Activated T-helper 17 cell treated with anti-CD3 and anti-CD28 coated beads, Interleukin-2, amount 50 U/mL, for 72 hours (primary cell): Measurements from ENCODE around the gene PPM1N. TPM values are rescaled to one million over a fixed set of nuclear protein-coding genes. Genes with fewer than 3 reads are reported as not detected.

Experiments used
- ATAC-seq: fragments of 150-1000 bp; cut with Tn5 transposase; replicated peaks from 2 replicates; pipeline ENCODE4 v1.10.0; 2021; ENCODE audit warnings: mild to moderate bottlenecking, moderate library complexity
- H3K27ac Mint-ChIP-seq: one replicate; pipeline ENCODE4 v1.8.0; 2022; ENCODE audit warnings: mixed read lengths
- H3K27me3 Mint-ChIP-seq: one replicate; pipeline ENCODE4 v1.8.0; 2022; ENCODE audit warnings: mixed read lengths
- H3K36me3 Mint-ChIP-seq: one replicate; pipeline ENCODE4 v1.8.0; 2022; ENCODE audit warnings: low read depth, mild to moderate bottlenecking, mixed read lengths
- H3K4me1 Mint-ChIP-seq: one replicate; pipeline ENCODE4 v1.8.0; 2022; ENCODE audit warnings: mixed read lengths
- H3K4me3 Mint-ChIP-seq: one replicate; pipeline ENCODE4 v1.8.0; 2022; ENCODE audit warnings: mild to moderate bottlenecking, mixed read lengths
- H3K9me3 Mint-ChIP-seq: one replicate; pipeline ENCODE4 v1.8.0; 2022; ENCODE audit warnings: mixed read lengths
- total RNA-seq, 2 donors: library from RNA; stranded (reverse); gene quantifications; one replicate each; pipeline ENCODE4 v1.2.3, GENCODE V29; 2022

Gene PPM1N
- total RNA-seq, 2 donors from 2014 or later = 4.3 to 5.2 TPM

- H3K27me3 Mint-ChIP-seq = no peaks in the 10 kb centered on the region
- H3K27ac Mint-ChIP-seq = no peak overlapping the region
- H3K36me3 Mint-ChIP-seq = peaks cover 96% of the 10 kb centered on the region
- H3K9me3 Mint-ChIP-seq = no peaks in the 10 kb centered on the region
- no peak for ATAC-seq
- H3K4me3 Mint-ChIP-seq = no peak overlapping the region
- H3K4me1 Mint-ChIP-seq = peaks cover 15% of the 10 kb centered on the region
These were observed 19.0 kb downstream of the PPM1N start for GRCh38 chr19:45517238-45517637.

- Mint-ChIP-seq H3K36me3 (peaks cover 92% of the 10 kb centered on the region), H3K27ac (no peak overlapping the region), H3K9me3 (no peaks in the 10 kb centered on the region), H3K4me1 (peaks cover 15% of the 10 kb centered on the region), H3K4me3 (no peak overlapping the region), H3K27me3 (no peaks in the 10 kb centered on the region)
- no peak for ATAC-seq
These were observed 19.6 kb downstream of the PPM1N start for GRCh38 chr19:45517641-45518468.

- no peak overlapping the region for H3K27ac Mint-ChIP-seq
- H3K4me1 Mint-ChIP-seq = peaks cover 17% of the 10 kb centered on the region
- peaks cover 92% of the 10 kb centered on the region for H3K36me3 Mint-ChIP-seq
- no peaks in the 10 kb centered on the region for H3K9me3 Mint-ChIP-seq
- ATAC-seq = no peak
- no peak overlapping the region for H3K4me3 Mint-ChIP-seq
- no peaks in the 10 kb centered on the region for H3K27me3 Mint-ChIP-seq
These were observed 20.2 kb downstream of the PPM1N start for GRCh38 chr19:45518469-45518826.

GRCh38 chr19:45522010-45522941 lies 24.0 kb downstream of the PPM1N start:
- Mint-ChIP-seq H3K27ac (no peak overlapping the region), H3K36me3 (peaks cover 96% of the 10 kb centered on the region)
- ATAC-seq = no peak

GRCh38 chr19:45523642-45524256 lies 25.5 kb downstream of the PPM1N start:
- ATAC-seq = peak; percentile 92
- Mint-ChIP-seq H3K4me3 (no peak overlapping the region), H3K36me3 (peaks cover 95% of the 10 kb centered on the region), H3K27me3 (no peaks in the 10 kb centered on the region), H3K9me3 (no peaks in the 10 kb centered on the region), H3K4me1 (peaks cover 19% of the 10 kb centered on the region), H3K27ac (peak overlapping the region; percentile 80)

More at GRCh38 chr19:45522010-45522941, 24.0 kb downstream of the PPM1N start:
- H3K9me3 Mint-ChIP-seq = no peaks in the 10 kb centered on the region
- no peaks in the 10 kb centered on the region for H3K27me3 Mint-ChIP-seq
- no peak overlapping the region for H3K4me3 Mint-ChIP-seq
- peaks cover 6% of the 10 kb centered on the region for H3K4me1 Mint-ChIP-seq

- Mint-ChIP-seq H3K27me3 (no peaks in the 10 kb centered on the region), H3K4me3 (no peak overlapping the region), H3K27ac (no peak overlapping the region), H3K4me1 (peaks cover 19% of the 10 kb centered on the region), H3K36me3 (peaks cover 86% of the 10 kb centered on the region), H3K9me3 (no peaks in the 10 kb centered on the region)
- ATAC-seq = no peak
These were observed 26.4 kb downstream of the PPM1N start for GRCh38 chr19:45524575-45525129.

- Mint-ChIP-seq H3K36me3 (peaks cover 71% of the 10 kb centered on the region), H3K27ac (no peak overlapping the region), H3K27me3 (no peaks in the 10 kb centered on the region), H3K4me3 (no peak overlapping the region), H3K9me3 (no peaks in the 10 kb centered on the region), H3K4me1 (peaks cover 19% of the 10 kb centered on the region)
- no peak for ATAC-seq
These were observed 27.9 kb downstream of the PPM1N start for GRCh38 chr19:45526143-45526542.

GRCh38 chr19:45526971-45527370 lies 28.7 kb downstream of the PPM1N start:
- H3K4me3 Mint-ChIP-seq = no peak overlapping the region
- peaks cover 19% of the 10 kb centered on the region for H3K4me1 Mint-ChIP-seq
- peaks cover 4% of the 10 kb centered on the region for H3K9me3 Mint-ChIP-seq
- ATAC-seq = no peak
- no peaks in the 10 kb centered on the region for H3K27me3 Mint-ChIP-seq
- peaks cover 63% of the 10 kb centered on the region for H3K36me3 Mint-ChIP-seq
- no peak overlapping the region for H3K27ac Mint-ChIP-seq

- Mint-ChIP-seq H3K36me3 (peaks cover 59% of the 10 kb centered on the region), H3K27me3 (no peaks in the 10 kb centered on the region), H3K27ac (peak overlapping the region; percentile 34), H3K9me3 (peaks cover 4% of the 10 kb centered on the region), H3K4me1 (peaks cover 19% of the 10 kb centered on the region), H3K4me3 (peak overlapping the region; percentile 9)
- no peak for ATAC-seq
These were observed 29.5 kb downstream of the PPM1N start for GRCh38 chr19:45527731-45528130.

GRCh38 chr19:45528149-45528743 lies 30.0 kb downstream of the PPM1N start:
- H3K36me3 Mint-ChIP-seq = peaks cover 54% of the 10 kb centered on the region
- H3K4me1 Mint-ChIP-seq = peaks cover 19% of the 10 kb centered on the region
- no peaks in the 10 kb centered on the region for H3K27me3 Mint-ChIP-seq
- no peak for ATAC-seq
- peaks cover 4% of the 10 kb centered on the region for H3K9me3 Mint-ChIP-seq
- H3K27ac Mint-ChIP-seq = peak overlapping the region; percentile 34
- peak overlapping the region; percentile 9 for H3K4me3 Mint-ChIP-seq

GRCh38 chr19:45528744-45529419 lies 30.6 kb downstream of the PPM1N start:
- ATAC-seq = peak; percentile 33
- Mint-ChIP-seq H3K27me3 (no peaks in the 10 kb centered on the region), H3K4me1 (peaks cover 13% of the 10 kb centered on the region), H3K36me3 (peaks cover 48% of the 10 kb centered on the region), H3K27ac (no peak overlapping the region), H3K4me3 (peak overlapping the region; percentile 9), H3K9me3 (peaks cover 4% of the 10 kb centered on the region)

GRCh38 chr19:45529420-45529785 lies 31.2 kb downstream of the PPM1N start:
- Mint-ChIP-seq H3K4me3 (no peak overlapping the region), H3K36me3 (peaks cover 43% of the 10 kb centered on the region), H3K4me1 (peaks cover 13% of the 10 kb centered on the region), H3K27me3 (no peaks in the 10 kb centered on the region), H3K9me3 (peaks cover 4% of the 10 kb centered on the region), H3K27ac (no peak overlapping the region)
- ATAC-seq = no peak

- peaks cover 23% of the 10 kb centered on the region for H3K36me3 Mint-ChIP-seq
- H3K4me3 Mint-ChIP-seq = no peak overlapping the region
- H3K27ac Mint-ChIP-seq = no peak overlapping the region
- ATAC-seq = no peak
- peaks cover 13% of the 10 kb centered on the region for H3K4me1 Mint-ChIP-seq
- H3K27me3 Mint-ChIP-seq = no peaks in the 10 kb centered on the region
- peaks cover 4% of the 10 kb centered on the region for H3K9me3 Mint-ChIP-seq
These were observed 33.1 kb downstream of the PPM1N start for GRCh38 chr19:45531349-45531748.
